OCI-LY3 (cell line): Measurements from ENCODE around the gene TMEM135.

ENCODE experiments used
- EZH2phosphoT487 ChIP-seq: fragments of 200-600 bp; shearing (Covaris generic); IDR thresholded peaks from 2 replicates; pipeline ENCODE4 v1.6.1; 2018; ENCODE audit warnings: antibody characterized with exemption, mixed run types, low read depth
- TF ChIP-seq, protein P1 (sequence below): fragments of 200-600, 300-600 bp; sonication (generic); IDR thresholded peaks from 2 replicates; pipeline ENCODE4 v1.5.1; 2014; ENCODE audit warnings: antibody characterized with exemption, low read length, low read depth

DNA sequence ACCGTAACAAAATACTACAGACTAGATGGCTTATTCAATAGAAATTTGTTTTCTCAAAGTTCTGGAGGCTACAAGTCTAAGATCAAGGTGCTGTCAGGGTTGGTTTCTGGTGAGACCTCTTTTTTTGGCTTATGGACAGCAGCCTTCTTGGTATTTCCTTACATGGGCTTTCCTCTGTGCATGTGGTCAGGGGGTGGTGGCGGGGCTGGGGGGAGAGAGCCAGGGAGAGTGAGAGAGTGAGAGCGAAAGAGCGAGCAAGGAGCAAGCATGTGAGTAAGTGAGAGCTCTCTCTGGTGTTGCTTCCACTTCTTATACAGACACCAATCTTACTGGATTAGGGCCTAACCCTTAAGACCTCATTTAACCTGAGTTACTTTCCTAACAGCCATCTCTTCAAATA, 181.5 kb downstream of the TMEM135 start:
- TF ChIP-seq, protein P1, sequence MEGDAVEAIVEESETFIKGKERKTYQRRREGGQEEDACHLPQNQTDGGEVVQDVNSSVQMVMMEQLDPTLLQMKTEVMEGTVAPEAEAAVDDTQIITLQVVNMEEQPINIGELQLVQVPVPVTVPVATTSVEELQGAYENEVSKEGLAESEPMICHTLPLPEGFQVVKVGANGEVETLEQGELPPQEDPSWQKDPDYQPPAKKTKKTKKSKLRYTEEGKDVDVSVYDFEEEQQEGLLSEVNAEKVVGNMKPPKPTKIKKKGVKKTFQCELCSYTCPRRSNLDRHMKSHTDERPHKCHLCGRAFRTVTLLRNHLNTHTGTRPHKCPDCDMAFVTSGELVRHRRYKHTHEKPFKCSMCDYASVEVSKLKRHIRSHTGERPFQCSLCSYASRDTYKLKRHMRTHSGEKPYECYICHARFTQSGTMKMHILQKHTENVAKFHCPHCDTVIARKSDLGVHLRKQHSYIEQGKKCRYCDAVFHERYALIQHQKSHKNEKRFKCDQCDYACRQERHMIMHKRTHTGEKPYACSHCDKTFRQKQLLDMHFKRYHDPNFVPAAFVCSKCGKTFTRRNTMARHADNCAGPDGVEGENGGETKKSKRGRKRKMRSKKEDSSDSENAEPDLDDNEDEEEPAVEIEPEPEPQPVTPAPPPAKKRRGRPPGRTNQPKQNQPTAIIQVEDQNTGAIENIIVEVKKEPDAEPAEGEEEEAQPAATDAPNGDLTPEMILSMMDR, result no peak
- no peak for TF ChIP-seq EZH2phosphoT487
